Mesenchymal stem cell (in vitro differentiated cells and primary cell): Measurements from ENCODE around the gene SPCS1.

ENCODE experiments used
- DNase-seq: peaks from one replicate; pipeline ENCODE4 v3.0.0-alpha.2; 2013
- H2AFZ ChIP-seq: one replicate; pipeline ENCODE4 v1.6.1; 2013; ENCODE audit warnings: low read depth, mild to moderate bottlenecking, control low read depth, inconsistent platforms, low read length, moderate library complexity
- H2AK5ac ChIP-seq: 2 replicates; pipeline ENCODE4 v1.6.1; 2013; ENCODE audit warnings: low read length, moderate library complexity, mild to moderate bottlenecking, inconsistent platforms; ENCODE audit not compliant: severe bottlenecking
- H2BK120ac ChIP-seq: one replicate; pipeline ENCODE4 v1.6.1; 2013; ENCODE audit warnings: low read depth, mild to moderate bottlenecking, inconsistent platforms, low read length, moderate library complexity
- H2BK12ac ChIP-seq, 2 experiments: one replicate each; pipeline ENCODE4 v1.6.1; 2013; ENCODE audit warnings: inconsistent platforms in 2 of 2, low read length in 2 of 2, mild to moderate bottlenecking in 2 of 2, moderate library complexity in 2 of 2, control low read depth in 1 of 2
- H2BK15ac ChIP-seq: one replicate; pipeline ENCODE4 v1.6.1; 2013; ENCODE audit warnings: mild to moderate bottlenecking, low read depth, inconsistent platforms; ENCODE audit not compliant: poor library complexity, severe bottlenecking
- H2BK5ac ChIP-seq: 2 replicates; pipeline ENCODE4 v1.6.1; 2013; ENCODE audit warnings: low read depth, mild to moderate bottlenecking, low read length, control low read depth, inconsistent platforms; ENCODE audit not compliant: poor library complexity, severe bottlenecking
- H3K14ac ChIP-seq, 2 experiments: one replicate each; pipeline ENCODE4 v1.6.1; 2013; ENCODE audit warnings: inconsistent platforms in 2 of 2, low read length in 2 of 2, control low read depth in 1 of 2, mild to moderate bottlenecking in 1 of 2, moderate library complexity in 1 of 2
- H3K18ac ChIP-seq, 2 experiments: one replicate each; pipeline ENCODE4 v1.6.1; 2013; ENCODE audit warnings: inconsistent platforms in 2 of 2, low read length in 2 of 2, control low read depth in 1 of 2, low read depth in 1 of 2, mild to moderate bottlenecking in 1 of 2
- H3K23ac ChIP-seq, 2 experiments: one replicate each; pipeline ENCODE4 v1.6.1; 2013; ENCODE audit warnings: inconsistent platforms in 2 of 2, low read length in 2 of 2, mild to moderate bottlenecking in 2 of 2, moderate library complexity in 2 of 2, control low read depth in 1 of 2
- H3K27ac ChIP-seq: 2 replicates; pipeline ENCODE4 v1.5.1; 2013; ENCODE audit warnings: mild to moderate bottlenecking, moderate library complexity, low read length, control low read depth, inconsistent platforms; ENCODE audit not compliant: poor library complexity, severe bottlenecking
- H3K27me3 ChIP-seq, 2 experiments: 2 replicates each; pipeline versions ENCODE4 v1.6.1 to v1.7.0; 2013; ENCODE audit warnings: low read length in 2 of 2, mild to moderate bottlenecking in 2 of 2, moderate library complexity in 2 of 2, control low read depth in 1 of 2, inconsistent platforms in 1 of 2; ENCODE audit not compliant: control insufficient read depth in 1 of 2, insufficient read depth in 1 of 2
- H3K36me3 ChIP-seq, 2 experiments: 2 replicates each; pipeline versions ENCODE4 v1.6.1 to v1.7.0; 2013; ENCODE audit warnings: low read length in 2 of 2, control low read depth in 1 of 2, inconsistent platforms in 1 of 2, low read depth in 1 of 2, mild to moderate bottlenecking in 1 of 2; ENCODE audit not compliant: insufficient read depth in 2 of 2, control insufficient read depth in 1 of 2
- H3K4ac ChIP-seq, 2 experiments: one replicate each; pipeline ENCODE4 v1.6.1; 2013; ENCODE audit warnings: inconsistent platforms in 2 of 2, low read length in 2 of 2, mild to moderate bottlenecking in 2 of 2, moderate library complexity in 2 of 2, control low read depth in 1 of 2, low read depth in 1 of 2
- H3K4me1 ChIP-seq: 2 replicates; pipeline ENCODE4 v1.6.1; 2013; ENCODE audit warnings: low read depth, low read length, control low read depth; ENCODE audit not compliant: control insufficient read depth, insufficient read depth
- H3K4me2 ChIP-seq: 2 replicates; pipeline ENCODE4 v1.6.1; 2013; ENCODE audit warnings: low read length, mild to moderate bottlenecking, inconsistent platforms; ENCODE audit not compliant: poor library complexity, severe bottlenecking
- H3K4me3 ChIP-seq, 2 experiments: 2 replicates each; pipeline versions ENCODE4 v1.5.1 to v1.7.0; 2013; ENCODE audit warnings: low read length in 2 of 2, mild to moderate bottlenecking in 2 of 2, control low read depth in 1 of 2, low read depth in 1 of 2; ENCODE audit not compliant: insufficient read depth in 1 of 2
- H3K79me1 ChIP-seq: replicated peaks from 2 replicates; pipeline ENCODE4 v1.6.1; 2013; ENCODE audit warnings: mild to moderate bottlenecking, control low read depth, low read length, inconsistent platforms; ENCODE audit not compliant: poor library complexity, severe bottlenecking
- H3K9ac ChIP-seq: 2 replicates; pipeline ENCODE4 v1.7.0; 2013; ENCODE audit warnings: mild to moderate bottlenecking, low read length, moderate library complexity
- H3K9me3 ChIP-seq: 2 replicates; pipeline ENCODE4 v1.7.0; 2013; ENCODE audit warnings: mild to moderate bottlenecking, low read length; ENCODE audit not compliant: control insufficient read depth
- H4K8ac ChIP-seq: one replicate; pipeline ENCODE4 v1.6.1; 2013; ENCODE audit warnings: inconsistent platforms, mild to moderate bottlenecking, low read length, moderate library complexity
- H4K91ac ChIP-seq: one replicate; pipeline ENCODE4 v1.6.1; 2013; ENCODE audit warnings: mild to moderate bottlenecking, low read length, inconsistent platforms
- WGBS: methylation state at CpG from one replicate; pipeline ENCODE4 v1.1.7; 2013; ENCODE audit warnings: mixed read lengths; 5-methylcytosine and 5-hydroxymethylcytosine counted together

The SPCS1 gene

DNA sequence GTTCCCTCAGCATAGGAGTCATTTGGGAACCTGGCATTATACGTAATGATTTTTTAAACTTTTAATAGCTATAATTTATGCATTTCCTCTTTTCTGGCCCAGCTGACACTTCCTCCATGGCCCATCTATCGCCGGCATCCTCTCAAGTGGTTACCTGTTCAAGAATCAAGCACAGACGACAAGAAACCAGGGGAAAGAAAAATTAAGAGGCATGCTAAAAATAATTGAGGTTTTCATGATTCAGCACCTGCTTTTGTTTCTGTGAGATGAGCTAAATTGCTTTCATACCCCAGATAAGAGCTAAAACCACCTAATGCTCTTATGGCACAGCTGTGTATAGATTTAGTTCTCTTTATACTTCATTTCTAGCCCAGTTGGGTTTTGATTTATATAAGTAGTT is 1.7 kb downstream of the SPCS1 start:
- H3K18ac ChIP-seq: no peak overlapping the region
- H4K91ac ChIP-seq: no peak overlapping the region
- no peak overlapping the region for H2BK15ac ChIP-seq
- H3K4me1 ChIP-seq: peaks cover 6% of the 10 kb centered on the region
- DNase-seq: no peak
- H3K9me3 ChIP-seq: no peaks in the 10 kb centered on the region
- H2AFZ ChIP-seq: no peak overlapping the region
- no peak overlapping the region for H2BK5ac ChIP-seq
- H3K27me3 ChIP-seq: no peaks in the 10 kb centered on the region
- peaks cover 8 to 30% of the 10 kb centered on the region in 2 experiments for H3K36me3 ChIP-seq
- H3K4me3 ChIP-seq: peak overlapping the region in 1 of 2 experiments; percentile 95
- no peak overlapping the region for H2BK12ac ChIP-seq
- no peak overlapping the region for H2BK120ac ChIP-seq
- no peak overlapping the region for H3K23ac ChIP-seq
- peaks cover 7% of the 10 kb centered on the region for H3K79me1 ChIP-seq
- no peak overlapping the region for H3K27ac ChIP-seq
- H3K4ac ChIP-seq: no peak overlapping the region
- 100% methylated on average over 3 of the region's 4 CpGs for WGBS
- H3K4me2 ChIP-seq: peak overlapping the region; percentile 89
- peak overlapping the region; percentile 97 for H3K9ac ChIP-seq
- H4K8ac ChIP-seq: no peak overlapping the region
- no peak overlapping the region for H2AK5ac ChIP-seq
- H3K14ac ChIP-seq: no peak overlapping the region

DNA sequence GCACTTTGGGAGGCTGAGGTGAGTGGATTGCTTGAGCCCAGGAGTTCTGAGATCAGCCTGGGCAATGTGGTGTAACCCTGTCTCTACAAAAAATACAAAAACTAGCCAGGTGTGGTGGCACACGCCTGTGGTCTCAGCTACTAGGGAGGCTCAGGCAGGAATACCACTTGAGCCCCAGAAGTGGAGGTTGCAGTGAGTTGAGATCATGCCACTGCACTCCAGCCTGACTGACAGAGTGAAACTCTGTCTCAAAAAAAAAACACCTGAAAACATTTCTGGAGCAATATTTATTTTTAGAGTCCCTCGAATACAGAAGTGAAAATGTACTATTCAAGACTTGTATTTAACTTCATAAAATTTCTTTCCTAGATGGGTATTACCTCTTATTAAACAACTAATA is 4.6 kb downstream of the SPCS1 start:
- no peak overlapping the region for H2BK12ac ChIP-seq
- 100% methylated on average over 1 of the region's 2 CpGs for WGBS

DNA sequence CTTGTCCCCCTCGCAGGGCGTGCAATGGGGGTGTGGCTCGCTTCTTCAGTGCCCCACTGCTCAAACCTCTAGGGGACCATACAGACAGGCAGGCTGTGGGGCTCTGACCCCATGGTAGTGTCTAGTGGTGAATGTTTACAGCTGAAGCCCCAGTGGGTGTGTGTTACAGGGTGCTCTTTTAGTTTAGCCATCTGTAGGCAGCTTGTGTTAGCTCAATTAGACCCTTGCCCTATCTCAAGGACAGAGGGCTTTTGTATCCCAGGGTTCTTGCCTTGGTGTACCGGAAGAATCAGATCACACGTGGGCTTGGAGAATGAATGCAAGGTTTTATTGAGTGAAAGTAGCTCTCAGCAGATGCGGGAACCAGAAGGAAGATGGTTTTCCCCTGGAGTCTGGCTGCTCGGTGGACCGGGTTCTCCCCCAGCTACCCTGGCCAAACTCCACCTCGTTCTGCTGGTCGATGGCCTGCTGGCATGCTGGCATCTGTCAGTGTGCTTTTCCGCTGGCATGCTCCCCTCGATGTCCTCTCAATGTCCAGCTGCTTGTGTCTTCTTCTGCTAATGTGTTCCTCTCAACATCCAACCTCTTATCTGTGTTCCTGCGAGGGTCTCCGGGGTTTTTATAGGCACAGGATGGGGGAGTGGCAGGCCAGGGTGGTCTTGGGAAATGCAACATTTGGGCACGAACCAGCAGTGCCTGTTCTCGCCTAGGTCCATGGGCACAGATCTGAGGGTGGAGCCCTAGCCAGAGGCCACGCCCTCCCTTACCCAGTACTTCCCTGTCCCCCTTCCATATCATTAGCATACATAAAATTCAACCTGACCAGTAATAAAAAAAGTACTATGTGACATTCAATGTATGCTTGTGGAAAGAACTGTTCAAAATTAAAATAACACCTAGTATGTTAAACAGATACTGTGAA is 6.6 kb downstream of the SPCS1 start:
- Histone ChIP-seq H3K79me1 (peaks cover 17% of the 10 kb centered on the region), H3K36me3 (peaks cover 25 to 31% of the 10 kb centered on the region in 2 experiments)

More for the DNA sequence above, 4.6 kb downstream of the SPCS1 start:
- Histone ChIP-seq H3K36me3 (peaks cover 21 to 31% of the 10 kb centered on the region in 2 experiments), H3K9ac (no peak overlapping the region), H3K23ac (no peak overlapping the region), H2BK5ac (no peak overlapping the region), H4K91ac (no peak overlapping the region), H2AFZ (no peak overlapping the region), H3K4me2 (no peak overlapping the region), H3K18ac (no peak overlapping the region), H2BK120ac (no peak overlapping the region), H2BK15ac (no peak overlapping the region), H4K8ac (no peak overlapping the region), H3K4me1 (peaks cover 14% of the 10 kb centered on the region), H3K14ac (no peak overlapping the region), H3K4ac (no peak overlapping the region), H2AK5ac (no peak overlapping the region), H3K27me3 (no peaks in the 10 kb centered on the region), H3K79me1 (peaks cover 17% of the 10 kb centered on the region), H3K27ac (no peak overlapping the region), H3K9me3 (no peaks in the 10 kb centered on the region), H3K4me3 (no peak overlapping the region)
- DNase-seq: no peak

More for the DNA sequence above, 6.6 kb downstream of the SPCS1 start:
- H3K4me1 ChIP-seq: peaks cover 11% of the 10 kb centered on the region
- H2AFZ ChIP-seq: no peak overlapping the region
- no peak overlapping the region for H3K23ac ChIP-seq
- no peak overlapping the region for H3K4ac ChIP-seq
- no peak overlapping the region for H2BK15ac ChIP-seq
- no peak overlapping the region for H2BK12ac ChIP-seq
- no peak overlapping the region for H3K18ac ChIP-seq
- no peak overlapping the region for H3K27ac ChIP-seq
- no peaks in the 10 kb centered on the region for H3K9me3 ChIP-seq
- H2BK5ac ChIP-seq: no peak overlapping the region
- H2AK5ac ChIP-seq: no peak overlapping the region
- H4K8ac ChIP-seq: no peak overlapping the region
- H3K14ac ChIP-seq: no peak overlapping the region
- H4K91ac ChIP-seq: no peak overlapping the region
- 93% methylated on average over 15 of the region's 17 CpGs for WGBS
- H2BK120ac ChIP-seq: no peak overlapping the region
- H3K27me3 ChIP-seq: no peaks in the 10 kb centered on the region
- no peak for DNase-seq
- H3K4me2 ChIP-seq: no peak overlapping the region
- H3K9ac ChIP-seq: no peak overlapping the region
- H3K4me3 ChIP-seq: no peak overlapping the region
